OCI-LY7 (cell line): Measurements from ENCODE around the gene PCGF5. TPM values are rescaled to one million over a fixed set of nuclear protein-coding genes. Genes with fewer than 3 reads are reported as not detected.
A peak's percentile ranks its signal among the peaks of the same experiment; 100 is the strongest.

ENCODE experiments used
- BruUV-seq: library from RNA; stranded (reverse); fragments of 400-500 nt; replicated peaks from 2 replicates; lab custom pipeline; 2021; lab: Mats Ljungman, UMichigan
- CTCF ChIA-PET: fragments of 300-600 bp; sonication (Branson Sonifier 250); formaldehyde crosslinking; loops from one replicate; lab custom pipeline; 2022; ENCODE audit warnings: antibody characterized with exemption; ENCODE audit not compliant: unreplicated experiment; lab: Charles Lee
- POLR2A ChIA-PET: fragments of 300-600 bp; sonication (Branson Sonifier 250); formaldehyde crosslinking; loops from one replicate; lab custom pipeline; 2022; ENCODE audit warnings: antibody characterized with exemption; lab: Charles Lee
- DNase-seq: peaks from one replicate; pipeline ENCODE4 v3.0.0-alpha.2; 2015; ENCODE audit warnings: low spot score
- H2AFZ ChIP-seq: fragments of 200-600 bp; sonication (generic), shearing (Covaris generic); 2 replicates; pipeline ENCODE4 v1.6.1; 2014; ENCODE audit warnings: mild to moderate bottlenecking, antibody characterized with exemption, low read length, moderate library complexity
- H3K27ac ChIP-seq: fragments of 200-600 bp; sonication (generic); 2 replicates; pipeline ENCODE4 v1.5.1; 2014; ENCODE audit warnings: mixed run types, low read depth, mild to moderate bottlenecking, moderate library complexity, low read length, inconsistent platforms; ENCODE audit not compliant: poor library complexity, severe bottlenecking
- H3K36me3 ChIP-seq: fragments of 200-600 bp; sonication (generic); 2 replicates; pipeline ENCODE4 v1.6.1; 2014; ENCODE audit warnings: mild to moderate bottlenecking, antibody characterized with exemption, low read length, moderate library complexity, mixed read lengths; ENCODE audit not compliant: insufficient read depth
- H3K4me1 ChIP-seq: fragments of 200-600 bp; sonication (generic); 2 replicates; pipeline ENCODE4 v1.5.1; 2014; ENCODE audit warnings: mild to moderate bottlenecking, low read length; ENCODE audit not compliant: insufficient read depth, poor library complexity, severe bottlenecking
- H3K4me2 ChIP-seq: fragments of 200-600 bp; sonication (generic); 2 replicates; pipeline ENCODE4 v1.6.1; 2014; ENCODE audit warnings: mild to moderate bottlenecking, low read length
- H3K4me3 ChIP-seq: fragments of 200-600 bp; sonication (generic); 2 replicates; pipeline ENCODE4 v1.5.1; 2014; ENCODE audit warnings: mild to moderate bottlenecking, low read depth, low read length; ENCODE audit not compliant: poor library complexity, severe bottlenecking
- H3K79me2 ChIP-seq: fragments of 200-600 bp; sonication (generic); 2 replicates; pipeline ENCODE4 v1.6.1; 2016; ENCODE audit warnings: low read depth, mild to moderate bottlenecking, low read length, moderate library complexity, mixed read lengths; ENCODE audit not compliant: insufficient read depth
- H3K9me2 ChIP-seq: fragments of 200-600 bp; sonication (generic); 2 replicates; pipeline ENCODE4 v1.6.1; 2016; ENCODE audit warnings: mild to moderate bottlenecking, low read length, mixed read lengths; ENCODE audit not compliant: insufficient read depth
- H3K9me3 ChIP-seq: fragments of 200-600 bp; sonication (generic); 2 replicates; pipeline ENCODE4 v1.6.1; 2014; ENCODE audit warnings: mild to moderate bottlenecking, mixed run types, low read length, mixed read lengths
- H4K20me1 ChIP-seq: fragments of 200-600 bp; sonication (generic); 2 replicates; pipeline ENCODE4 v1.6.1; 2014; ENCODE audit warnings: mild to moderate bottlenecking, antibody characterized with exemption, low read length, moderate library complexity, mixed read lengths; ENCODE audit not compliant: insufficient read depth
- CTCF ChIP-seq: fragments of 200-600 bp; sonication (generic); conservative IDR thresholded peaks from 2 replicates; pipeline ENCODE4 v1.5.1; 2014; ENCODE audit warnings: mild to moderate bottlenecking, antibody characterized with exemption, low read length, moderate library complexity, mixed read lengths
- EZH2phosphoT487 ChIP-seq: fragments of 200-600 bp; sonication (generic); IDR thresholded peaks from 2 replicates; pipeline ENCODE4 v1.6.1; 2018; ENCODE audit warnings: low read depth, borderline replicate concordance, mild to moderate bottlenecking, mixed run types, antibody characterized with exemption, low read length, moderate library complexity, mixed read lengths
- intact Hi-C: fragments of 100-400 bp; cut with micrococcal nuclease; formaldehyde crosslinking; loops from one replicate; pipeline ENCODE4 v1.10.0; 2022; ENCODE audit not compliant: unreplicated experiment
- total RNA-seq, 2 experiments: library from RNA; depleted of rRNA in 1 of 2; stranded (reverse); fragments of >200 nt in 1 of 2; shearing (Covaris generic) in 1 of 2; gene quantifications; 2 replicates each; pipeline ENCODE4 v1.2.3, GENCODE V29; 2014 to 2022

The PCGF5 gene
- total RNA-seq, 2 experiments from 2014 or later = 25.1 to 40.9 TPM

GRCh38 chr10:91210014-91210413 is 10.4 kb upstream of the PCGF5 start:
- H3K79me2 ChIP-seq = no peaks in the 10 kb centered on the region
- H3K27ac ChIP-seq = peak overlapping the region; percentile 74
- H3K4me1 ChIP-seq = peaks cover 61% of the 10 kb centered on the region
- TF ChIP-seq EZH2phosphoT487 = no peak
- TF ChIP-seq CTCF = no peak
- H3K9me3 ChIP-seq = no peaks in the 10 kb centered on the region
- no peaks in the 10 kb centered on the region for H4K20me1 ChIP-seq
- intact Hi-C loops = loop anchor here (2.0 to 10.0 kb wide), 2 partner anchors 47 to 585 kb away; partner anchors contain the start of gene TNKS2
- peak overlapping the region; percentile 12 for H3K4me3 ChIP-seq
- ChIA-PET CTCF (no interaction called here), POLR2A (interaction anchor here (0.8 to 3.3 kb wide), 7 partner anchors 8 to 46 kb away, joined by 3 to 12 read pairs (median 7); partner anchors contain the start of gene PCGF5)
- H2AFZ ChIP-seq = no peak overlapping the region
- DNase-seq = no peak
- H3K36me3 ChIP-seq = no peaks in the 10 kb centered on the region
- BruUV-seq = no TSS peak
- H3K4me2 ChIP-seq = peak overlapping the region; percentile 54
- no peaks in the 10 kb centered on the region for H3K9me2 ChIP-seq

- H3K9me2 ChIP-seq = no peaks in the 10 kb centered on the region
- TF ChIP-seq EZH2phosphoT487 (no peak), CTCF (no peak)
- intact Hi-C loops = loop anchor here (2.0 to 10.0 kb wide), 2 partner anchors 48 to 584 kb away; partner anchors contain the start of gene TNKS2
- BruUV-seq = no TSS peak
- peak overlapping the region; percentile 74 for H3K27ac ChIP-seq
- DNase-seq = peak; percentile 90
- no peak overlapping the region for H2AFZ ChIP-seq
- H3K36me3 ChIP-seq = no peaks in the 10 kb centered on the region
- H3K4me3 ChIP-seq = peak overlapping the region; percentile 12
- no peaks in the 10 kb centered on the region for H3K9me3 ChIP-seq
- peak overlapping the region; percentile 54 for H3K4me2 ChIP-seq
- POLR2A ChIA-PET = interaction anchor here (0.8 to 3.3 kb wide), 7 partner anchors 9 to 47 kb away, joined by 3 to 12 read pairs (median 7); partner anchors contain the start of gene PCGF5
- no peaks in the 10 kb centered on the region for H3K79me2 ChIP-seq
- no peaks in the 10 kb centered on the region for H4K20me1 ChIP-seq
- CTCF ChIA-PET = interaction anchor here (0.8 kb wide), 1 partner anchor 9 kb away, joined by 3 read pairs; no protein-coding TSS in a partner anchor
- H3K4me1 ChIP-seq = peaks cover 65% of the 10 kb centered on the region
Observed at GRCh38 chr10:91210435-91210834, 10.0 kb upstream of the PCGF5 start.

- Histone ChIP-seq H2AFZ (no peak overlapping the region), H3K9me2 (no peaks in the 10 kb centered on the region), H3K4me1 (peaks cover 59% of the 10 kb centered on the region), H3K27ac (no peak overlapping the region), H3K4me3 (no peak overlapping the region), H3K4me2 (no peak overlapping the region; the same call in 1 of the 2 replicates), H3K9me3 (no peaks in the 10 kb centered on the region), H3K36me3 (no peaks in the 10 kb centered on the region), H4K20me1 (no peaks in the 10 kb centered on the region), H3K79me2 (no peaks in the 10 kb centered on the region)
- intact Hi-C loops = loop anchor here (2.0 to 10.0 kb wide), 2 partner anchors 49 to 583 kb away; partner anchors contain the start of gene TNKS2
- TF ChIP-seq CTCF (no peak), EZH2phosphoT487 (no peak)
- ChIA-PET CTCF (interaction anchor here (0.9 kb wide), 1 partner anchor 9 kb away, joined by 3 read pairs; the partner anchor contains the start of gene PCGF5), POLR2A (interaction anchor here (0.6 to 3.3 kb wide), 12 partner anchors 8 to 434 kb away, joined by 3 to 12 read pairs (median 4); partner anchors contain the start of gene PCGF5)
- BruUV-seq = no TSS peak
- no peak for DNase-seq
Observed at GRCh38 chr10:91211675-91212074, 8.8 kb upstream of the PCGF5 start.
